ENCODE measurements around the gene CDIPT. TPM values are rescaled to one million over a fixed set of nuclear protein-coding genes. Genes with fewer than 3 reads are reported as not detected.
A peak's percentile ranks its signal among the peaks of the same experiment; 100 is the strongest.

Gene CDIPT
- total RNA-seq, 1 donor from 2014 or later = 28.7 TPM

- Mint-ChIP-seq H3K36me3 (ENCODE audit: low read depth) (no peaks in the 10 kb centered on the region), H3K9me3 (no peaks in the 10 kb centered on the region), H3K27me3 (peaks cover 8% of the 10 kb centered on the region), H3K4me3 (no peak overlapping the region), H3K4me1 (peaks cover under 1% of the 10 kb centered on the region), H3K27ac (no peak overlapping the region)
- ChIA-PET CTCF (interaction anchor here (1.5 kb wide), 1 partner anchor 20 kb away, joined by 5 read pairs; no protein-coding TSS in a partner anchor), POLR2A (no interaction called here)
- TF ChIP-seq, protein P1, sequence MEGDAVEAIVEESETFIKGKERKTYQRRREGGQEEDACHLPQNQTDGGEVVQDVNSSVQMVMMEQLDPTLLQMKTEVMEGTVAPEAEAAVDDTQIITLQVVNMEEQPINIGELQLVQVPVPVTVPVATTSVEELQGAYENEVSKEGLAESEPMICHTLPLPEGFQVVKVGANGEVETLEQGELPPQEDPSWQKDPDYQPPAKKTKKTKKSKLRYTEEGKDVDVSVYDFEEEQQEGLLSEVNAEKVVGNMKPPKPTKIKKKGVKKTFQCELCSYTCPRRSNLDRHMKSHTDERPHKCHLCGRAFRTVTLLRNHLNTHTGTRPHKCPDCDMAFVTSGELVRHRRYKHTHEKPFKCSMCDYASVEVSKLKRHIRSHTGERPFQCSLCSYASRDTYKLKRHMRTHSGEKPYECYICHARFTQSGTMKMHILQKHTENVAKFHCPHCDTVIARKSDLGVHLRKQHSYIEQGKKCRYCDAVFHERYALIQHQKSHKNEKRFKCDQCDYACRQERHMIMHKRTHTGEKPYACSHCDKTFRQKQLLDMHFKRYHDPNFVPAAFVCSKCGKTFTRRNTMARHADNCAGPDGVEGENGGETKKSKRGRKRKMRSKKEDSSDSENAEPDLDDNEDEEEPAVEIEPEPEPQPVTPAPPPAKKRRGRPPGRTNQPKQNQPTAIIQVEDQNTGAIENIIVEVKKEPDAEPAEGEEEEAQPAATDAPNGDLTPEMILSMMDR (IDR thresholded peaks at IDR 0.05) = no peak
- no peak for DNase-seq
- ATAC-seq (ENCODE audit: low read depth) = no peak
- intact Hi-C loops (cut with micrococcal nuclease) = no loop called here
Observed at GRCh38 chr16:29868396-29869009, 5.5 kb upstream of the CDIPT start.

GRCh38 chr16:29864205-29864604 is 1.2 kb upstream of the CDIPT start:
- intact Hi-C loops (cut with micrococcal nuclease) = no loop called here
- TF ChIP-seq, protein P1 (IDR thresholded peaks at IDR 0.05) = no peak

DNA sequence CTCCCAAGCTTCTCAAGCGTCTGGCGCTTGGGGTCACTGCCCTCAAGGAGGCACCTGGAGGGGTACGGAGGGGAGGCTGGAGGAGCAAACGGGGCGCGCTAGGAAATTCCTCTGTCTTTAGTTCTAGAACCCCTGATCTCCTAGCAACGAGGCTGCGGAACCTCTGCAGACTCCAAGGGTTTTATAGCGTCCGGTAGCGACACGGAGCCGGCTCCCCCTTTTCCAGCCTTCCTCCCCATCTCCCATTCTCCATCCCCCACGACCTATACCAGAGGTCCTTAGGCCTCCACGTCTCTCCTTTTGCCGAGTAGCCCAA is 601 bp upstream of the CDIPT start:
- intact Hi-C loops (cut with micrococcal nuclease) = loop anchor here (1.0 to 2.0 kb wide), 13 partner anchors 13 to 795 kb away; partner anchors contain the start of genes ASPHD1, FBRS, INO80E and KCTD13
- Mint-ChIP-seq H3K9me3 (no peaks in the 10 kb centered on the region), H3K27ac (peak overlapping the region; percentile 100), H3K36me3 (ENCODE audit: low read depth) (peaks cover 29% of the 10 kb centered on the region), H3K4me1 (peaks cover 24% of the 10 kb centered on the region), H3K27me3 (peaks cover 6% of the 10 kb centered on the region), H3K4me3 (peak overlapping the region; percentile 94)
- CTCF ChIA-PET = interaction anchor here (1.2 kb wide), 1 partner anchor 15 kb away, joined by 4 read pairs; no protein-coding TSS in a partner anchor
- ATAC-seq (ENCODE audit: low read depth) (no peak), DNase-seq (no peak)
- TF ChIP-seq, protein P1 (IDR thresholded peaks at IDR 0.05) = no peak
- POLR2A ChIA-PET = interaction anchor here (0.5 to 1.9 kb wide), 6 partner anchors 48 to 953 kb away, joined by 3 to 8 read pairs (median 4); partner anchors contain the start of genes HIRIP3, KCTD13, KIF22 and PAGR1

More at GRCh38 chr16:29864205-29864604, 1.2 kb upstream of the CDIPT start:
- Mint-ChIP-seq H3K27me3 (peaks cover 8% of the 10 kb centered on the region), H3K4me1 (peaks cover 24% of the 10 kb centered on the region), H3K9me3 (no peaks in the 10 kb centered on the region), H3K4me3 (no peak overlapping the region), H3K36me3 (ENCODE audit: low read depth) (peaks cover 24% of the 10 kb centered on the region), H3K27ac (no peak overlapping the region)
- CTCF ChIA-PET = interaction anchor here (0.9 kb wide), 1 partner anchor 132 kb away, joined by 4 read pairs; the partner anchor contains the start of gene INO80E
- DNase-seq (no peak), ATAC-seq (ENCODE audit: low read depth) (no peak)
- POLR2A ChIA-PET = interaction anchor here (0.7 to 1.9 kb wide), 2 partner anchors 74 to 247 kb away, joined by 6 read pairs; partner anchors contain the start of gene KIF22

GRCh38 chr16:29862383-29862883 is 593 bp downstream of the CDIPT start:
- Mint-ChIP-seq H3K27me3 (peaks cover 2% of the 10 kb centered on the region), H3K9me3 (no peaks in the 10 kb centered on the region), H3K27ac (peak overlapping the region; percentile 83), H3K36me3 (ENCODE audit: low read depth) (peaks cover 35% of the 10 kb centered on the region), H3K4me3 (peak overlapping the region; percentile 94), H3K4me1 (peaks cover 24% of the 10 kb centered on the region)
- ChIA-PET POLR2A (interaction anchor here (1.5 kb wide), 1 partner anchor 133 kb away, joined by 5 read pairs; the partner anchor contains the start of gene HIRIP3), CTCF (no interaction called here)
- DNase-seq = no peak
- intact Hi-C loops (cut with micrococcal nuclease) = loop anchor here (2.0 kb wide), 2 partner anchors 14 to 142 kb away; no protein-coding TSS in a partner anchor
- TF ChIP-seq, protein P1 (IDR thresholded peaks at IDR 0.05) = no peak
- no peak for ATAC-seq (ENCODE audit: low read depth)

DNA sequence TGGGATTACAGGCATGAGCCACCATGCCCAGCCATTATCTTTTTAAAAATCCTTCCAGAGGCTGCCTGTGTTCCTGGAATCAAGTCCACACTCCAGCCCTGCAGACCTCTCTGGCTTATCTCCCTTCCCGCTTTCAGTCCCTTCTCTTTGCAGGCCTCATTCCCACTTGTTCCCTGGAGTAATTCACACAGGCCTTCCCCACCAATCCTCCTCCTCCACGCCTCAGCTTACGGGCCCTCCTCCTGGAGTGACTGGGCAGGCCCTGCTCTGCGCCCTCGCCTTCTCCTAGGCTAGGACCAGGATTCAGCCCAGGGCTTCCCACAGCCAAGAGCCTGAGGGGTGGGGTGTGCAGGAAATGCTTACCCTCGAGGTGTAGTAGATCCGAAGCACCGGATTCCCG is 2.8 kb downstream of the CDIPT start:
- H3K4me1 Mint-ChIP-seq = peaks cover 24% of the 10 kb centered on the region
- TF ChIP-seq, protein P1 (IDR thresholded peaks at IDR 0.05) = no peak
- ATAC-seq (ENCODE audit: low read depth) (no peak), DNase-seq (no peak)
- CTCF ChIA-PET = no interaction called here
- no peak overlapping the region for H3K4me3 Mint-ChIP-seq
- H3K36me3 Mint-ChIP-seq (ENCODE audit: low read depth) = peaks cover 37% of the 10 kb centered on the region
- intact Hi-C loops (cut with micrococcal nuclease) = no loop called here
- H3K27ac Mint-ChIP-seq = no peak overlapping the region
- H3K27me3 Mint-ChIP-seq = no peaks in the 10 kb centered on the region
- H3K9me3 Mint-ChIP-seq = no peaks in the 10 kb centered on the region
- POLR2A ChIA-PET = no interaction called here
